Lower leg skin (tissue), 3 donors: ENCODE data around the gene P2RY11.

Source experiments
- CTCF ChIP-seq, 3 donors: fragments of 450-650 bp; IDR thresholded peaks; one replicate each; pipeline ENCODE4 v1.5.1; 2016; ENCODE audit warnings: antibody characterized with exemption in 3 of 3, mild to moderate bottlenecking in 3 of 3, moderate library complexity in 2 of 3
- POLR2A ChIP-seq, 2 donors: fragments of 450-650 bp; IDR thresholded peaks; one replicate each; pipeline ENCODE4 v1.6.1; 2016 to 2017; ENCODE audit warnings: antibody characterized with exemption in 2 of 2, mild to moderate bottlenecking in 1 of 2, moderate library complexity in 1 of 2

GRCh38 chr19:10115392-10116084, 4.0 kb downstream of the P2RY11 start:
- no peak for TF ChIP-seq CTCF (IDR thresholded peaks at IDR 0.05)
- TF ChIP-seq POLR2A (IDR thresholded peaks at IDR 0.05): no peak
